Parathyroid adenoma (tissue), 2 donors: ENCODE measurements around the gene ETNK2.

Source experiments
- H2AFZ ChIP-seq: fragments of 300-600 bp; sonication (generic); one replicate; pipeline ENCODE4 v1.7.0; 2017; ENCODE audit warnings: antibody characterized with exemption, mild to moderate bottlenecking
- H3K27ac ChIP-seq: fragments of 300-600 bp; sonication (generic); one replicate; pipeline ENCODE4 v1.7.0; 2017
- H3K27me3 ChIP-seq: fragments of 300-600 bp; sonication (generic); one replicate; pipeline ENCODE4 v1.7.0; 2017; ENCODE audit warnings: low read length; ENCODE audit not compliant: control insufficient read depth, insufficient read depth
- H3K36me3 ChIP-seq: fragments of 300-600 bp; sonication (generic); one replicate; pipeline ENCODE4 v1.7.0; 2017; ENCODE audit warnings: low read length; ENCODE audit not compliant: control insufficient read depth, insufficient read depth
- H3K4me1 ChIP-seq: fragments of 300-600 bp; sonication (generic); one replicate; pipeline ENCODE4 v1.7.0; 2017; ENCODE audit warnings: control low read depth
- H3K4me2 ChIP-seq: fragments of 300-600 bp; sonication (generic); one replicate; pipeline ENCODE4 v1.7.0; 2017; ENCODE audit warnings: low read length
- H3K4me3 ChIP-seq: fragments of 300-600 bp; sonication (generic); one replicate; pipeline ENCODE4 v1.7.0; 2017; ENCODE audit warnings: low read depth, low read length
- H3K79me2 ChIP-seq: fragments of 300-600 bp; sonication (generic); one replicate; pipeline ENCODE4 v1.7.0; 2017; ENCODE audit warnings: control low read depth
- H3K9ac ChIP-seq: fragments of 300-600 bp; sonication (generic); one replicate; pipeline ENCODE4 v1.7.0; 2017; ENCODE audit warnings: mild to moderate bottlenecking
- H3K9me3 ChIP-seq: fragments of 300-600 bp; sonication (generic); one replicate; pipeline ENCODE4 v1.7.0; 2017; ENCODE audit warnings: low read length; ENCODE audit not compliant: control insufficient read depth
- TF ChIP-seq, protein P1 (sequence below): fragments of 300-600 bp; sonication (generic); IDR thresholded peaks from one replicate; pipeline ENCODE4 v1.7.0; 2017; ENCODE audit warnings: antibody characterized with exemption, mild to moderate bottlenecking
- donor health status: primary hyperparathyroidism.

Gene ETNK2

DNA sequence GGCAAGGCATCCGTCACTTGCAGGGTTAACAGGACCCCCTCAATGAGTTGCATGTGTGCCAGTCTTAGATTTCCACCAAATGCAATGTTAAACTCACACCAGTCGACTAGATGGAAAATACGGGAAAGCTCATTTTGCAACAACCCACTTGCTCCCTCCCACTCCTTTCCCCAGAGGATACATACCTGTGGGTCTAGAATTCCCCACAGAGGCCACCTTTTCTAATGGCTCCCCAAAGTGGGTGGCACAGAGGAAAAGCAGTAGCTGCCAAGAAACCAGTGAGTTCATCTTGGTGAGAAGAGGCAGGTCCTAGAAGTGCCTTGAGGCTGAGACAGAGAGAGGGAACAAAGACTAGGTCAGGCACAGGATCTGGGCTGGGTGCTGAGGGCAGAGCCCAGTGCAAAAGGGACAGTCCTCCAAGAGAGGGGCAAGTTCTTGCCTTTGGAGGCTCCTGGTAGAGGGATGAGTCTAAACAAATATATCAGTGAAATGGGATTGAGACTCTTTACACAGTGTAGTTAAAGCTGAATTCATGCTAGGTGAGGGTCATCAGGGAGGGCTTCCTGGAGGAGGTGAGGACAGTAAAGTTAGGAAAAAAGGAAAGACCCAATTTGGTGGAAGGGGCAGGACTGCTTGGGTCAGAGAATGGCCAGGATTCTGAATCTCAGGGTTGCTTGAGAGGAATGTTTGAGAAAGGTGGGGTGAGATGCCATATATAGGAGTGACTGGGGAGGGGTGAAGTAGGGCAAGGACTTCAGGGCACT, 40.9 kb upstream of the ETNK2 start:
- H3K4me2 ChIP-seq = no peak overlapping the region
- H3K79me2 ChIP-seq = no peaks in the 10 kb centered on the region
- no peaks in the 10 kb centered on the region for H3K27me3 ChIP-seq
- no peaks in the 10 kb centered on the region for H3K9me3 ChIP-seq
- H3K4me1 ChIP-seq = no peaks in the 10 kb centered on the region
- TF ChIP-seq, protein P1, sequence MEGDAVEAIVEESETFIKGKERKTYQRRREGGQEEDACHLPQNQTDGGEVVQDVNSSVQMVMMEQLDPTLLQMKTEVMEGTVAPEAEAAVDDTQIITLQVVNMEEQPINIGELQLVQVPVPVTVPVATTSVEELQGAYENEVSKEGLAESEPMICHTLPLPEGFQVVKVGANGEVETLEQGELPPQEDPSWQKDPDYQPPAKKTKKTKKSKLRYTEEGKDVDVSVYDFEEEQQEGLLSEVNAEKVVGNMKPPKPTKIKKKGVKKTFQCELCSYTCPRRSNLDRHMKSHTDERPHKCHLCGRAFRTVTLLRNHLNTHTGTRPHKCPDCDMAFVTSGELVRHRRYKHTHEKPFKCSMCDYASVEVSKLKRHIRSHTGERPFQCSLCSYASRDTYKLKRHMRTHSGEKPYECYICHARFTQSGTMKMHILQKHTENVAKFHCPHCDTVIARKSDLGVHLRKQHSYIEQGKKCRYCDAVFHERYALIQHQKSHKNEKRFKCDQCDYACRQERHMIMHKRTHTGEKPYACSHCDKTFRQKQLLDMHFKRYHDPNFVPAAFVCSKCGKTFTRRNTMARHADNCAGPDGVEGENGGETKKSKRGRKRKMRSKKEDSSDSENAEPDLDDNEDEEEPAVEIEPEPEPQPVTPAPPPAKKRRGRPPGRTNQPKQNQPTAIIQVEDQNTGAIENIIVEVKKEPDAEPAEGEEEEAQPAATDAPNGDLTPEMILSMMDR = no peak
- H3K4me3 ChIP-seq = no peak overlapping the region
- H2AFZ ChIP-seq = no peak overlapping the region
- H3K36me3 ChIP-seq = no peaks in the 10 kb centered on the region
- H3K9ac ChIP-seq = no peak overlapping the region
- H3K27ac ChIP-seq = no peak overlapping the region

DNA sequence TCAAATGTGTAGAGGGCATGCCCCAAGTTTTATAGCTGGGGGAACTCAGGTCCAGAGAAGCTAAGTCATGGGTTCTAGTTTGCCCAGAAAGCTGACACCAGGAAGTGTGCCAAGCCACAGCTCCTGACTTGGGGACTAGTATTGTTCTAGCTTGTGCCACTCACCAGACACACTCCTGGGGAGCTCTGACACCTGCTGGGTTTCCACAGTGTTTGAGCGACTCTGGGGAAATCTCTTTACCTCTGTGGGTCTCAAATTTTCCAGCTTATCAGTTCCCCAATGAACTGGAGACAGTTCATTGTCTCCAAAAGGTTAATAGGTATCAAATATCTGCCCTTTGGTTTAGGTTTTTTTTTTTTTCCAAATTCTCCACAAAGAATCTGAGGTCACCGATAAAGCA, 40.2 kb upstream of the ETNK2 start:
- H2AFZ ChIP-seq = no peak overlapping the region
- no peaks in the 10 kb centered on the region for H3K9me3 ChIP-seq
- no peaks in the 10 kb centered on the region for H3K79me2 ChIP-seq
- H3K4me3 ChIP-seq = no peak overlapping the region
- H3K27ac ChIP-seq = no peak overlapping the region
- no peaks in the 10 kb centered on the region for H3K36me3 ChIP-seq
- H3K4me2 ChIP-seq = no peak overlapping the region
- no peak overlapping the region for H3K9ac ChIP-seq
- H3K4me1 ChIP-seq = no peaks in the 10 kb centered on the region
- H3K27me3 ChIP-seq = no peaks in the 10 kb centered on the region
- TF ChIP-seq, protein P1 = no peak

DNA sequence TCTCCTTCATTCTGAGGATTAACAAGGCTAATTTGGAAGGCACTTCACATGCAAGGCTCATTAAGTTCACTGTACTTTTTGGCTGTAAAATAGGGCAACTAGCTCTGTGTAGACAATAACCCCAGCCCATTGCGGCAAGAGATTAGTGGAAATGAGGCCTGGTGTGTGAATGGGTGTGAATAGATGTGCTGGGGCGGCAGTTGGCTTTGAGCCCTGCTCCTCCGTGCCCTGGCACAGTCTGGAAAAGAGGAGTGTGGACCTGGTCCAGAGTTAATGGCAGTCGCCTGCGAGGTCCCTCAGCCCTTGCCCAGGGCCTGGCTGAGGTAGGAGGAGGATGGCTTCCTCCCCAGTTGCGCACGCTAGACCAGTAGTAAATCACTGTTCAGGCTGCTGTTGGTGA, 39.6 kb upstream of the ETNK2 start:
- Histone ChIP-seq H3K9ac (no peak overlapping the region), H3K4me1 (no peaks in the 10 kb centered on the region), H3K4me2 (no peak overlapping the region), H3K27ac (no peak overlapping the region), H3K4me3 (no peak overlapping the region), H3K36me3 (no peaks in the 10 kb centered on the region), H3K27me3 (no peaks in the 10 kb centered on the region), H3K79me2 (no peaks in the 10 kb centered on the region), H3K9me3 (no peaks in the 10 kb centered on the region), H2AFZ (no peak overlapping the region)
- TF ChIP-seq, protein P1 = no peak

DNA sequence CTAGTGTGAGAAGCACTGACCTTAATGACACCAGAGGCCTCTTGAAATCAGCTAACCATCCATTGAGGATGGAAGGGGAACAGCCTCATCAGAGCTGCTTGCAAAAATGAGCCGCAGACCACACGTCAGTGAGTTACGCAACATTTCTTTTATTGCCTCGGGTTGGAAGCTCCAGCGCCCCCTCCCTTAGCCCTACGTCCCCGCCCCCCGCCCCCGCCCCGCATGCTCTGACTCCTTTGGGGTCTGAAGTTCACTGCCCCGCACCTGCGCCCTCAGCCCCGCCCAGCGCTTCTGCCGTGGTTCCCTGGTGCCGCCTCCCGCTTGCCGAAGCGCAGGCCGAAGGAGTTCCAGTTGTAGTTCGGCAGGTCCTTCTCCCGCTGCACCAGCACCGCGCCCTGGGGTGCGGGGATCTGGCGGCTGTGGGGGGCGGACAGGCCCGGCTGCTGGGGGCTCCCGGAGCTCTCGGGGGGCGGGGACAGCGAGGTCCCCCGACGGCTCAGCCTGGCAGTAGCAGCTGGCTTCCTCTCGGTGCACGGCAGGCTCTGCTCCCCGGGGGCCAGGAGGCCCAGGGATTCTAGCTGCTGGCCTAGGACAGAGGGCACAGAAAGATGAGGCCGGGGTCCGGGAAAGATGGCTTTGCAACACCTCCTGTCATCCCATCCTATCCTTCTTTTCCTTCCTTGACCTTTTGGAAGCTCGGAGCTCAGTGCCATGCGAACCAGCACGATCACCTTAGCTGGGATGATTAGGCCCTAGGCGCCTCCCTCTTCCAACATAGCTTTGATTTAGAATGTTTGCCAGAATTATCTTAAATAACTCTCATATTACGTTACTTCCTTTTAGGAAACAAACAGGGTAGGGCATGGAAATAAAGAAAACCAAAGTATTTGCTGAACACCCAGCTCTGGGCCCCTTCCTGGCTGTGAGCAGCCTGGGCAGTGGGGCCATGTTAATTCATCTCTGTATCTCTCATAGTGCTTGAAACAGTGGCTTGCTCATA, 38.7 kb upstream of the ETNK2 start:
- H3K27ac ChIP-seq = no peak overlapping the region
- TF ChIP-seq, protein P1 = no peak
- H3K4me3 ChIP-seq = no peak overlapping the region
- H3K9ac ChIP-seq = no peak overlapping the region
- peak overlapping the region; percentile 70 for H2AFZ ChIP-seq
- no peaks in the 10 kb centered on the region for H3K79me2 ChIP-seq
- H3K4me2 ChIP-seq = no peak overlapping the region
- H3K4me1 ChIP-seq = no peaks in the 10 kb centered on the region
- H3K27me3 ChIP-seq = no peaks in the 10 kb centered on the region
- H3K9me3 ChIP-seq = no peaks in the 10 kb centered on the region
- no peaks in the 10 kb centered on the region for H3K36me3 ChIP-seq
